COLO668 (cell line): ENCODE data around the gene ABHD2.
"Not testable (repeated sequence)": the region's sequence is repeated elsewhere in the genome, so short reads cannot be mapped to it uniquely, and the experiment has no call there.

ENCODE experiments used
- DNase-seq: peaks from one replicate; lab custom pipeline; 2025; ENCODE audit not compliant: unreplicated experiment; lab: John Stamatoyannopoulos, UW

Gene ABHD2, protein sequence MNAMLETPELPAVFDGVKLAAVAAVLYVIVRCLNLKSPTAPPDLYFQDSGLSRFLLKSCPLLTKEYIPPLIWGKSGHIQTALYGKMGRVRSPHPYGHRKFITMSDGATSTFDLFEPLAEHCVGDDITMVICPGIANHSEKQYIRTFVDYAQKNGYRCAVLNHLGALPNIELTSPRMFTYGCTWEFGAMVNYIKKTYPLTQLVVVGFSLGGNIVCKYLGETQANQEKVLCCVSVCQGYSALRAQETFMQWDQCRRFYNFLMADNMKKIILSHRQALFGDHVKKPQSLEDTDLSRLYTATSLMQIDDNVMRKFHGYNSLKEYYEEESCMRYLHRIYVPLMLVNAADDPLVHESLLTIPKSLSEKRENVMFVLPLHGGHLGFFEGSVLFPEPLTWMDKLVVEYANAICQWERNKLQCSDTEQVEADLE

DNA sequence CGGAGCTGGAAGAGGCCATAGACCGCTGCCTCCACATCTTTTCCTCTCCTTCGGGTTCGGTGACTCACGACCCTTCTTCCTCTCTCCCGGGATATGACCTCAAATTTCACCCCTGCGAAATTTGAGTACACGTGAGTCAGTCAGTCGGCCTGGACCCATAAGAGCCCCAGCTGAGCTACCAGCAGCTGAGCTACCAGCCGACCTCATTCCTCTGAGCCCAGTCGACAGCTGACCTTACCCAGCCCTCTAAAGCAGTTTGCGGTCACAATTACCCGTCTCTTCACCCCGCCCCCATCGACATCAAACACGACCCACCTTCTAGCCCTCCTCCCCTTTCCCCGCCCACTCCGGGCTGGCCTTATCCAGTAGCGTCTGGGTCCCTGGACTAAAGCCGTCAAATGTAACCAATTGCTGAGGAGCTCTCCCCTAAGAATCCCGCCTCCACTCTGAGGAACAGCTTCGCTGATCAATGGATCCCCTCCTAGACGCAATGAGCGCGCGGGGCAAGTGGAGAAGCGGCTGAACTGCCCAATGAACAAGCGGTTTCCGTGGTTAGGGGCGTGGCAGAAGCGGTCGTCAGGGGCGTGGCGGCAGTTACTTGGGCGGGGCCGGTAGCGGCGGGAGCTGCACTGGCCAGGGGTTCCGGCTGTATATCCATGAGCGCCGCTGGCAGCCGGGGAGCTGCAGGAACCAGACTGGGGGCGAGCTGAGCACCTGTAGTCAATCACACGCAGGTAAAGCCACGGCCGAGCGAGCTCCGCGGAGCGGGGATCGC, at the start of gene ABHD2:
Gene ABHD2, plus strand, starts transcription at position 627 of the 775 bp plus-strand sequence. CDS start 27,872 bp downstream, outside the sequence.
- DNase-seq: peak; percentile 99

DNA sequence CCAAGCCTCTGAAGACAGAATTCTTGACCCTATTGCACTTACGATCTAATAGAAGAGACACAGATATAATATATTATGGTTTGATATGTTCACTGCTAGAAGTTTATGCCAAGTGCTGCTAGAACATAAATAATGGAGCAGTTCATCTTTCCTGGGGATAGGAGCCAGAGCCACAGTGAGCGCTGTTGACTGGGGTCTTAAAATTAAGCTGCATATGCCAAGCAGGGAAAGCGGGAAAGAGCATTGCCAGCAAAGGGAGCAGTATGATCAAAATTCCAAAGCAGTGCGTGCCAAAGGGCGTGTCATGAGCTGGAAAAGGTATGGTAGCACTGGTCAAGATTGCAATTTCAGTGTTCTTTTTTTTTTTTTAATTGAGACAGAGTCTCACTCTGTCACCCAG, 49.1 kb upstream of the ABHD2 start:
- DNase-seq: no peak

DNA sequence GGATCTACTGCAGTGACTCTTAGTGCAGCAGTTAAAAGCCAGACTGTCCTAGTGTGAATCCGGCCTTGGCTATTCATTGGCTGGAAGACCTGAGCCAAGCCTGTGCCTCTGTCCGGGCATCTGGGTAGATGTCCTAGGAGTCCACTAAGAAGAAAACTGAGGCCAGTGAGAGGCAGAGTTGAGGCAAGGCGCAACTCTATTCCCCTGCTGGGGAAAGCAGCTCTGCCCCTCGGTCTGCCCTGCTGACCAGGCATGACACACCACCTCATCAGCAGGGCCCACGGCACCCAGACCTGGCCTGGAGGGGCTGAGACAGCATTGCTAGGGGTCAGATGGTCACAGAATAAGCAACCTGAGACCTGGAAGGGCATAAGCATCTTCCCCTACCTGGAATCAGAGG, 46.7 kb upstream of the ABHD2 start:
- DNase-seq: no peak

DNA sequence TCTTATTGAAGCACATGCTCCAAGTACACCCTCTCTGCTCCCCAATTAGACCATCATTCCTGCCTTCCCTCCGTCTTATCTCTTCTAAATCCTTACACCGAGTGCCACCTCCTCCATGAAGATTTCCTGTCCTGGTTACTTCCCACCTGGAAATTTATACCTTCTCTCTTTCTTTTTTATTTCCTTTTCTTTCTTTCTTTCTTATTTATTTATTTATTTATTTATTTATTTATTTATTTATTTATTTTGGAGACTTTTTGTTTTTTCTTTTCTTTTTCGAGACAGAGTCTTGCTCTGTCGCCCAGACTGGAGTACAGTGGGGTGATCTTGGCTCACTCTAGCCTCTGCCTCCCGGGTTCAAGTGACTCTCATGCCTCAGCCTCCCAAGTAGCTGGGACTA, 45.9 kb upstream of the ABHD2 start:
- DNase-seq: no peak

DNA sequence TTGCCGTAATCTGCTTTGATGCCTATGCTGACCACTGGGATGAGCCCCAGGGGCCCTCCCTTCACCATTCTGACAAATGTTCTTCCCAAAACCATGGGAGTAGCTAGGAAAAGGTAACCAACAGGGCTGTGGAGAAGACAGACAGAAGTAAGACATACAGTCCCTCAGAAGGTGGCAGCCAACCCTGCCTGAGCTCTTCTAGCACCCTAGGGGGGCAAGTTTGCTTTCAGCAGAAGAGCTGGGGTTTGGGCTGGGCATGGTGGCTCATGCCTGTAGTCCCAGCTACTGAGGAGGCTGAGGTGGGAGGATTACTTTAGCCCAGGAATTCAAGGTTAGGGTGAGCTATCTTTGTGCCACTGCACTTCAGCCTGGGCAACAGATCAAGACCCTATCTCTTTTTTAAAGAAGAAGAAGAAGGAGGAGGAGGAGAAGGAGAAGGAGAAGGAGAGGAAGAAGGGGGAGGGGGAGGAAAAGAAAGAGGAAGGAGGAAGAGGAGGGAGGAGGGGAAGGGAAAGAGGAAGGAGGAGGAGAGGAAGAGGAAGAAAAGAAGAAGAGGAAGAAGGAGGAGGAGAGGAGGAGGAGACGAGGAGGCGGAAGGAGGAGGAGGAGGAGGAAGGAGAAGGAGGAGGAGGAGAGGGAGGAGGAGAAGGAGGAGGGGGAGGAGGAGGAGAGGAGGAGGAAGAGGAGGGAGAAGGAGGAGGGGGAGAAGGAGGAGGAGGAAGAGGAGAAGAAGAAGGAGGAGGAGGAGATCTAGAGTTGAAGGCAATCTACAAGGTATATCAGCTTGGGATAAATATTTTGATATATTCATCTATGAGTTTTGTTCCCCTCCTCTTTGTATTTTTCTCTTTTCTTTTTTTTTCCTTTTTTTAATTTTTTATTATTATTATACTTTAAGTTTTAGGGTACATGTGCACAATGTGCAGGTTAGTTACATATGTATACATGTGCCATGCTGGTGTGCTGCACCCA, 44.9 kb upstream of the ABHD2 start:
- no peak for DNase-seq

DNA sequence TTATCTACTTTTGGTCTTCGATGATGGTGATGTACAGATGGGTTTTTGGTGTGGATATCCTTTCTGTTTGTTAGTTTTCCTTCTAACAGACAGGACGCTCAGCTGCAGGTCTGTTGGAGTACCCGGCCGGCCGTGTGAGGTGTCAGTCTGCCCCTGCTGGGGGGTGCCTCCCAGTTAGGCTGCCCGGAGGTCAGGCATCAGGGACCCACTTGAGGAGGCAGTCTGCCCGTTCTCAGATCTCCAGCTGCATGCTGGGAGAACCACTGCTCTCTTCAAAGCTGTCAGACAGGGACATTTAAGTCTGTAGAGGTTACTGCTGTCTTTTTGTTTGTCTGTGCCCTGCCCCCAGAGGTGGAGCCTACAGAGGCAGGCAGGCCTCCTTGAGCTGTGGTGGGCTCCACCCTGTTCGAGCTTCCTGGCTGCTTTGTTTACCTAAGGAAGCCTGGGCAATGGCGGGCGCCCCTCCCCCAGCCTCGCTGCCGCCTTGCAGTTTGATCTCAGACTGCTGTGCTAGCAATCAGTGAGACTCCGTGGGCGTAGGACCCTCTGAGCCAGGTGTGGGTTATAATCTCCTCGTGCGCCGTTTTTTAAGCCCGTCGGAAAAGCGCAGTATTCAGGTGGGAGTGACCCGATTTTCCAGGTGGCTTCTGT, 39.1 kb upstream of the ABHD2 start:
- DNase-seq: not testable (repeated sequence)

DNA sequence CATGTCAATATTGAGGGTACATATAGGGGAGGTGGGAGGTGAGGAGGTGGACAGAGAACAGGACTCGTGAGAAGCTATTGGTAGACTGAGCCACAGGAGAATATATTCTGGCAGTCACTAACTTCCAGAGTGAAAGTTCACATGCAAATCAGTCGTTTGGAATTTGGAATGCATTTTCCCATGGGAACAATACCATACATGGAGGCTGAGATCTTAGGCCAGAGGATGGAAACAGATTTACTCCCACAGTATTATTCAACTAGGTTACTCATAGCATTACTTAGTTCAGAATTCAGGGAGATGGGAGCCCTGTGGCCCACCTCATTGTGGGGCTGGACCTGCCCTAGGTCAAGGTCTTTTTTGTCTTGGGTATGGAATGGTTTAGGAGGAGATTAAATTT, 36.4 kb upstream of the ABHD2 start:
- no peak for DNase-seq

DNA sequence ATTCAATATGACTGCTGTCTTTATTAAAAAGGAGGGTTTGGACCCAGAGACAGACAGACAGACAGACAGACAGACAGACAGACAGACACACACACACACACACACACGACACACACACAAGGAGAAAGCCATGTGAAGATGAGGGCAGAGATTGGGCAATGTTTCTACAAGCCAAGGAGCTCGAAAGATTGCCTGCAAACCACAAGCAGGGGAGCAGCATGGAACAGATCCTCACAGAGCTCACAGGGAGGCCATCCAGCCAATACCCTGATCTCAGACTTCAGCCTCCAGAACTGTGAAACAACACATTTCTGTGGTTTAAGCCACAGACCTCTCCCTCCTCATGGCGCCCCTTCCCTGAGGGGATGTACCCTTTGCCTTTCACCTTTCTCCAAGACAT, 35.8 kb upstream of the ABHD2 start:
- DNase-seq: no peak

DNA sequence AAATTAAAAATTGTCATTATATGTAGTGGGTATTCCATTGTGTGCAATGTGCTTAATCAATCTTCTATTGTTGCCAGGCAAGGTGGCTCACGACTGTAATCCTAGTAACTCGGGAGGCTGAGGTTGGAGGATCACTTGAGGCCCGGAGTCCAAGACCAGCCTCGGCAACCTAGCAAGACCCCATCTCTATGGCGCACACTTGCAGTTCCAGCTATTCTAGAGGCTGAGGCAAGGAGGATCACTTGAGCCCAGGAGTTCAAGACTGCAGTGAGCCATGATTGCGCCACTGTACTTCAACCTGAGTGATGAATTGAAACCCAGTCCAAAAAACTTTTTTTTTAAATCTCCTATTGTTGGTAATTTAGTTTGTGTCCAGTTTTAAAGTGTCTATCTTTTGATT, 33.4 kb upstream of the ABHD2 start:
- DNase-seq: no peak

DNA sequence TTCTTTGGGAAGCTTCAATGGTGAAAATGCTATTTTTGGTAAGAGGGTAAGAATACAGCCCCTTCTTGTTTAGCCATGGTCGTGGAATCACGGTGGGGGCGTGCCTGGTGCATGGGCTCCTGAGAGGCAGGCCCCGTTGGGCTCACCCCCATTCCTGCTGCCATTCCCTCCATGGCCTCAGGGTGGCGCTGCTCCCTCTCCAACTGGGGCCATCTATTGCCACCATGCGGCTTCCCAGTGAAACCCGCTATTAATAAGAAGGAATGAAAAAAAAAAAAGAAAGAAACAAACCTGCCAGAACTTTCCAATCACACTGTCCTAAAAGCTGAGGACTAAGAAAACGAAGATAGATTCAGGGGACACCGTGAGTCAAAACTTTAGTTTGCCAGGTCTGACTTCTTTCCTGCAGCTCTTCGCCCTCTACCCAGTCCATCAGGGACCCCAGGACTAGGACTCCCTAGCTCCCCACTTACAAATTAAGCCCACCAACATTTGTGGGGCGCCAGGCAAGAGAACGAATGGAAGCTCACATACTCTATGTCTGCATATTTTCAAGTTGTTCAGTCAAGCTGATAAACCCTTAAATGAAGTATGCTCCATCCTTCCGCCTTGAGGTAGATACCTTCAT, 30.6 kb upstream of the ABHD2 start:
- DNase-seq: peak; percentile 70

DNA sequence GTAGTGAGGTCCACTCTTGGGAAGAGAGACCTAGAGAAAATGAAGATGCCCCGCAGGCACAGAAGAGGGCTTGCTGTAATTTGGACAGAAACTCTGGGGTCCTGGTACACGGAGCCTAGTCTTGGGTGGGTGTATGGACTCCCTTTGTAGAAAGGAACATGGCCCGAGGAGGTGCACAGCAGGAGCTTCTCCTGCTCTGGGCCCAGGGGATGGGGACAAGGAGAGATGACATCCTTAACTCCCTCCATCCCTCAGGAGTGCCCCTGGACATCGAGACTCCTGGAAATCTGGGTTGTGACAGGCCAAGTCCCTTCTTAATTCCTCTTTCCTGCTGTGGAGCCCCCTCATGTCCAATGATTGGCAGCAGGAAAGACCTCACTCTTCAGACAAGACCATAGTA, 29.9 kb upstream of the ABHD2 start:
- DNase-seq: no peak

DNA sequence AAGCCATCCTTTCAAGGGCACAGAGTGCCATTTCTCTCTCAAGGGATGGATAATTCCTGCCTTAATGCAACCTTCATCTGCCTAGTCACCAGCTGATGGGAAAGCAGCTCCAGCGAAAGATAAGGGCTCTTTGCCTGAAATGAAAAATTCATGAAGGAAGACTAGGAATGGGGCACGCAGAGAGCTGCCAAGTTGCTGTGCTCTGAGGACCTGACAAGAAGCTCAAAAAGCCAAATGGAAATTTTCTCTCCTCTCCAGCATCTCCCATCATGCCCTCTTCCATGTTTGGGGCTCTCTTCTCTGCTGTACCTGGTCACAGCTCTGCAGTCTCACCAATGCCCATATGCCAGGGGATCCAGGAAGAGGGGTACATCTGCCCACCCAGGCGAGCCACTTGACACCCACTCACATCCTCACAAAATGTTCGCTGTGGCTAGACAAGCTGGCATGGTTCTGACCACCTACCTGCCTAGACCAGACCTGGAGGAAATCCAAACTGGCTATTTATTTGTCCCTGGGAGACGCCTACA, 29.3 kb upstream of the ABHD2 start:
- DNase-seq: no peak

DNA sequence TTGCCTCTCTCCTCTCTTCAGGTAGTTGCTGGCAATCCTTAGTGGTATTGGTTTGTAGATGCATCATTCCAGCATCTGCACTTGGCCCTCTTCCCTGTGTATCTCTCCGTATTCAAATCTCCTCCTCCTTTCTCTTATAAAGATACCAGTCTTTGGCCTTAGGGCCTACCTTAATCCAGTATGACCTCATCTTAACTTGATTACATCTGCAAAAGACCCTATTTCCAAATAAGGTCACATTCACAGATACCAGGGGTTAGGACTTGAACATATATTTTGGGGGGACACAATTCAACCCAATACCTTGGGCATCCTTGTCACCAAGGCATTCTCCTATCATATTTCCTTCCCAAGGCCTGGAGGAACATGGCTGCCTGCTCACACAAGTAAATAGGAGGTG, 22.0 kb upstream of the ABHD2 start:
- no peak for DNase-seq

DNA sequence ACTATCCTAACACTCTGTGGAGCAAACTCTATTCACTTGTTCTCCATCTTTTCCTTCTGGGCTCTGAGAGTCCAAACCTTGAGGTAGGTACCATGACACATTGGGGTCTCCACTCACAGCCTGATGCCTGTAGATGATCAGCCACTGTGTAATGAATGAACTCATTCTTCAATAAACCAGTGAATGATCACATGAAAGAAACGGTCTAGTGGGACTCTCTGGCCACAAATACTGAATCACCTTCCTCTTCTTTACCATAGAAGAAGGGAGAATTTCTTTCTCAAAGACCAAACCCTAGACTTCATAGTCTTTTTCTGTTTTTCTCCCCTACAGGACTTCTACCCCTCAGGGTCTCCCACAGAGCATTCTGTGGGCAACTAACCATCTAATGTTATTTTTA, 20.5 kb upstream of the ABHD2 start:
- DNase-seq: no peak

DNA sequence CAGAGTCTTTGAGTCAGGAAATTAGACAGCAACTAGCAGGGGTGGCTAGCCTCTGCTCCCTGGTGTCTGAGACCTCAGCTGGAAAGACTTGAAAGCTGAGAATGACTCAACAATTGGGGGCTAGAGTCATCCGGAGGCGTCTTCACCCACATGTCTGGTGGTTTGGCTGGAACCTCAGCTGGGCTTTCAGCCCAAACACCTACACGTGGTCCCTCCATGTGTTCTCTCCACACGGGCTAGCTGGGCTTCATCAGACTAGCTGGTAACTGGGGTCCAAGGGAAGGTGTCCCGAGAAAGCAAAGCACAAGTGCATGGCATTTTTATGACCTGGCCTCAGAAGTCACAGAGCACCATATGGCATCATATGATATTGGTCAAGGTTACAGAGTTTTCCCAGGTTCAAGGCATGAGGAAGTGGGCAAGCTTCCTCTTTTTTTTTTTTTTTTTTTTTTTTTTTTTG, 19.9 kb upstream of the ABHD2 start:
- DNase-seq: no peak

DNA sequence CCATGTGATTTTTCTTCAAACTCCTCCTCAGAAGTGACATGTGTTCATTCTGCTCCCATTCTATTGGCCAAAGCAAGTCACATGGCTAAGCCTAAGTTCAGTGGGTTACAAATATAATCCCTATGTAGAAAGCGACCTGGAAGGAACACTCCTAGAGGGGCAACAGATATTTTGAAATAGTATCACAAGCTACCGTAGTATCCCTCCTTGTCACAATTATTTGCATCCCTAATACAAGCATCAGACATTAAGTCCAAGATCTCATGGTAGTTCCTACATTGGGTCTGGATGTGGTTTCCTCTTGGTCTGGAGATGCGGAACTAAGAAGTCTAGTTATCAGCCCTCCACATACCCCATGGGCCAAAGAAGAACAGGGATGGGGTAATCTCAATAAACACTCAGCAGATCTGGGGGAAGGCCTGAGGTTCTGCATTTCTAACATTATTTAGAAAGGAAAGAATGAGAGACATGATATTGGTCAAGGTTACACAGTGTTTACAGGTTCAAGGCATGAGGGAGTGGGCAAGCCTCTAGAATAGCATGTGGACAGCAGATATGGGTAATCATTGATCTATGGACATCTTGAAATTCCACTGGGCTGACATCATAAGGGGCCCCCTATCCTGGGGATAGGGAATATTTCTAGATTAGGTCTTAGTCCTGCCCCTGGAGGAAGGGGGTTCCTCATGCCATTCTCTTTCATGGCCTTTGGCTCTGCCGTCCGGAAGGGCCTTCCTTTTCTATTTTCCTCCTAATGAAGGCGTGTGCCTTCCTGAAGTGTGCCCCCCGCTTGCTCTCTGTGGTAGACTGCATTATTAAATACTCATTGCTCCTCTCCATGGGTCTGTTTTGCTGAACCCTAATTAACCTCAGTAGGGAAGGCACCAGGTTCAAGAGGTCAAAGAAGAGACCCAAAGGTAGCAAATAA, 17.8 kb upstream of the ABHD2 start:
- DNase-seq: no peak

DNA sequence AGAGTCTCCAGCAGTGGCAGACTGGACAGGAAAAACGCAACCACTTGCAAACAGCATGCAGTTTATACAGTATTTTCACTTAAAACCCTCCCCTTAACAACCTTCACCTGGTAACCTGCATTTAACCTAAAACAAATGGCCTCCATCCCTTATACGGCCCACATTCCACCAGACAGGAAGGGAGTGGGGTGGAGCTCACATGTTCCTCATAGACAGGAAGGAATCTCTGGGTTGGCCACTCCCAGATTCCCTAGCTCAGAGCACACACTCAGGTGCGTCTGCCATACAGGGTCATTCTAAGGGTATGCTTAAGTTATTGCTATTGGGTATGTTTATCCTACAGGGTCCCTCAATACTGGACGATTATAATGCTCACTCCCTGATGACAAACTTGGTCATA, 16.8 kb upstream of the ABHD2 start:
- DNase-seq: no peak

DNA sequence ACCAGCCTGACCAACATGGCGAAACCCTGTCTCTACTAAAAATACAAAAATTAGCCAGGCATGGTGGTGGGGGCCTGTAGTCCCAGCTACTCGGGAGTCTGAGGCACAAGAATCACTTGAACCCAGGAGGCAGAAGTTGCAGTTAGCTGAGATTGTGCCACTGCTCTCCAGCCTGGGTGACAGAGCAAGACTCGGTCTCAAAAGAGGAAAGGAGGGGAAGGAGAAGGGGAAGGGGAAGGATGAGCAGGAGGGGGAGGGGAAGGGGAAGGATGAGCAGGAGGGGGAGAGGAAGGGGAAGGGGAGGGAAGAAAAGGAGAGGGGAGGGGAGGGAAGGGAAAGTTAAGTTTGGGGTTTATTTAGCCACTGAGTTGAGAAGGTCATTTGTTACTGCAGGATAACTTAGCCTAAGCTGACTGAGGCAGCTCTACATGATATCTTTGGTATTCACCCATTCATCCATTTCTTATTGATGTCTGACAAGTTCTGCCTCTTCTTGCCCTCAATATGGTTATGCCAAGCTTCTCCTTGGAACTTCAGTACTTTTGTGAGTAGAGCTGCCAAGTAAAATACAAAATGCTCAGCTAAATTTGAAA, 15.9 kb upstream of the ABHD2 start:
- DNase-seq: no peak
